ENCODE measurements around the gene AMER2.

The AMER2 gene

GRCh38 chr13:25149711-25150110 lies 22.4 kb downstream of the AMER2 start:
- no peak for DNase-seq

- DNase-seq = no peak
These were observed 23.7 kb downstream of the AMER2 start for GRCh38 chr13:25148402-25148771.

- no peak for DNase-seq
These were observed 24.3 kb downstream of the AMER2 start for GRCh38 chr13:25147638-25148401.

- no peak for DNase-seq
These were observed 28.4 kb downstream of the AMER2 start for GRCh38 chr13:25143706-25144105.

- no peak for DNase-seq
These were observed 31.0 kb downstream of the AMER2 start for GRCh38 chr13:25141042-25141441.

GRCh38 chr13:25137788-25138115 lies 34.3 kb downstream of the AMER2 start:
- no peak for DNase-seq

GRCh38 chr13:25136880-25137787 lies 35.0 kb downstream of the AMER2 start:
- DNase-seq = no peak

- DNase-seq = no peak
These were observed 36.2 kb downstream of the AMER2 start for GRCh38 chr13:25135896-25136295.

- no peak for DNase-seq
These were observed 39.2 kb downstream of the AMER2 start for GRCh38 chr13:25132751-25133390.

GRCh38 chr13:25131881-25132420 lies 40.1 kb downstream of the AMER2 start:
- no peak for DNase-seq

- DNase-seq = no peak
These were observed 41.1 kb downstream of the AMER2 start for GRCh38 chr13:25130944-25131343.

- DNase-seq = no peak
These were observed 53.6 kb downstream of the AMER2 start for GRCh38 chr13:25118378-25118905.

GRCh38 chr13:25117312-25117711 lies 54.8 kb downstream of the AMER2 start:
- no peak for DNase-seq

- DNase-seq = no peak
These were observed 56.0 kb downstream of the AMER2 start for GRCh38 chr13:25116044-25116443.

GRCh38 chr13:25114220-25114619 lies 57.9 kb downstream of the AMER2 start:
- DNase-seq = peak; percentile 35

GRCh38 chr13:25112695-25113255 lies 59.3 kb downstream of the AMER2 start:
- no peak for DNase-seq
